ENCODE data around the gene GRIK2. TPM values are rescaled to one million over a fixed set of nuclear protein-coding genes. Genes with fewer than 3 reads are reported as not detected.

Gene GRIK2
- total and polyA plus RNA-seq, 7 donors = 0.03 to 2.9 (median 0.53) TPM; not detected in 1

DNA sequence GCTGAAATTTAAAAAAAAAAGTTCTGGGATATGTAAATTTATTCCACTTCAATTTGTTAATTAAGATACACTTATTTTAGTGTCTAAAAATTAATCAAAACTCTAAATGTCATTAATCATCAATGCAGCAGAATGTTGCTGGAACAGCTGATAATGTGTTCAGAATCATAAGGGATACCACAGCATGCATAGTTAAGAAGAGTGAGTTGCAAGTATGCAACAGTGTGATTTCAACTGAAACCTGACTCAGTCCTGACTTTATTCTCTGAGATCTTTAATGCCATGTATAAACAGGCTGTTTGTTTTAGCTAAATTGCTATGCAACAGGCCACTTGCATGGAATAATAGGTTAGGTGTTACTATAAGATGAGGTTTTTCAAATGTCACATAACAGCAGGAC, 1.4 kb downstream of the GRIK2 start:
- no peak for ATAC-seq
- Histone ChIP-seq H3K4me3 (no peak overlapping the region), H3K27me3 (ENCODE audit: insufficient read depth in 3 of 3, low read length in 2 of 3) (peaks cover 6 to 66% (median 27%) of the 10 kb centered on the region in 3 donors), H3K9me3 (no peaks in the 10 kb centered on the region), H3K4me1 (no peaks in the 10 kb centered on the region), H3K36me3 (ENCODE audit: insufficient read depth in 1 of 2, low read depth in 1 of 2) (no peaks in the 10 kb centered on the region), H3K27ac (no peak overlapping the region)
- intact Hi-C loops (cut with DNase I) = no loop called here
- DNase-seq = no peak
- TF ChIP-seq, protein P1, sequence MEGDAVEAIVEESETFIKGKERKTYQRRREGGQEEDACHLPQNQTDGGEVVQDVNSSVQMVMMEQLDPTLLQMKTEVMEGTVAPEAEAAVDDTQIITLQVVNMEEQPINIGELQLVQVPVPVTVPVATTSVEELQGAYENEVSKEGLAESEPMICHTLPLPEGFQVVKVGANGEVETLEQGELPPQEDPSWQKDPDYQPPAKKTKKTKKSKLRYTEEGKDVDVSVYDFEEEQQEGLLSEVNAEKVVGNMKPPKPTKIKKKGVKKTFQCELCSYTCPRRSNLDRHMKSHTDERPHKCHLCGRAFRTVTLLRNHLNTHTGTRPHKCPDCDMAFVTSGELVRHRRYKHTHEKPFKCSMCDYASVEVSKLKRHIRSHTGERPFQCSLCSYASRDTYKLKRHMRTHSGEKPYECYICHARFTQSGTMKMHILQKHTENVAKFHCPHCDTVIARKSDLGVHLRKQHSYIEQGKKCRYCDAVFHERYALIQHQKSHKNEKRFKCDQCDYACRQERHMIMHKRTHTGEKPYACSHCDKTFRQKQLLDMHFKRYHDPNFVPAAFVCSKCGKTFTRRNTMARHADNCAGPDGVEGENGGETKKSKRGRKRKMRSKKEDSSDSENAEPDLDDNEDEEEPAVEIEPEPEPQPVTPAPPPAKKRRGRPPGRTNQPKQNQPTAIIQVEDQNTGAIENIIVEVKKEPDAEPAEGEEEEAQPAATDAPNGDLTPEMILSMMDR (IDR thresholded peaks at IDR 0.05) = no peak

DNA sequence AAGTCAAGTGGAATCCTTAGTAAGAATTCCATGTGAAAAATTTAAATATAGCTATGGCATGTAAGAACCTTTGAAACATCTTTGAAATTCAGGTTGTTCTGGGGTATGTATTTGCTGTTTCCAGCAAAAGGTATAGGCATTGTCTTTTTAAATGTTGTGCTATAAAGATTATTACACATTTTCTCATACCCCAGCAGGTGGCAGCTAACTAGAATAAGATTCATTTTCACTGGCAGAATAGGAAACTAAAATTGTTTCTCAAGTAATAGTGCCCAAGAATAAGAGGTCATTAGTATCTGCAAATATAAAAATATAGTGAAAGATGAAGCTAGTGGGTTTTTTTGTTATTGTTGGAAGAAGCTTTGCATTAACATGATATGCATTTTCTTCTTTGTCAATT, 1.8 kb downstream of the GRIK2 start:
- ATAC-seq (no peak), DNase-seq (no peak)
- intact Hi-C loops (cut with DNase I) = no loop called here
- Histone ChIP-seq H3K36me3 (ENCODE audit: insufficient read depth in 1 of 2, low read depth in 1 of 2) (no peaks in the 10 kb centered on the region), H3K27ac (no peak overlapping the region), H3K9me3 (no peaks in the 10 kb centered on the region), H3K4me1 (no peaks in the 10 kb centered on the region), H3K4me3 (no peak overlapping the region), H3K27me3 (ENCODE audit: insufficient read depth in 3 of 3, low read length in 2 of 3) (peaks cover 6 to 70% (median 27%) of the 10 kb centered on the region in 3 donors)
- TF ChIP-seq, protein P1 (IDR thresholded peaks at IDR 0.05) = no peak

DNA sequence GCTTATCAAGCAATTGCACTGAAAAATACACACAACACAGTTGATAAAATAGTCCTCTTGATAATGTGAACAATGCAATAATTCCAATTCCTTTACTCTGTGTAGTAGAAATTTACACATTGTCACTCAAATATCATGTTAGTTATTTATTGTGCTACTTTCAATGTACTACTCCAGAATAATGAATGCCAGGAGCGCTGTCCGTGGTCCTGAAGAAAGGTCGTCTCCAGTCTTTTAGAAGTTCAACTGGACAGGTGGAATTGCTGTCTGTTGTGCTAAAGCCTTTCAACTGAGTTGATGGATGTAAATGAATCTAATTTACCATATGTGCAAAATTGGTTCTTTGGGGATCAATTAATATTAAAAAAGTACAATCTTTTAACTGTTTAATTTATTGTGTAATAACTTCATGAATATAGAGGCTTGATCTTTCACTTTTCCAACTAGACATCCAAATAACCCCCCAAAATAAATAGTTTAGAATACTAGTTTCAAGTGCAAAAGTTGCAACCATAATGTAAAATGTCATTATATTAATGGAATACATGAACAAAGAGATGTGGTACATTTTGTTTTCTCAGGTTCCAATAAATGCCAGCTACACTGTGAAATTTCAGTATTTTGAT, 3.2 kb downstream of the GRIK2 start:
- no peak overlapping the region for H3K27ac ChIP-seq
- peaks cover 6 to 79% (median 26%) of the 10 kb centered on the region in 3 donors for H3K27me3 ChIP-seq (ENCODE audit: insufficient read depth in 3 of 3, low read length in 2 of 3)
- H3K4me3 ChIP-seq = no peak overlapping the region
- no peaks in the 10 kb centered on the region for H3K9me3 ChIP-seq
- WGBS, 3 donors = 1 to 2% (median 1%) methylated on average over 3 of the region's 3 CpGs
- H3K36me3 ChIP-seq (ENCODE audit: insufficient read depth in 1 of 2, low read depth in 1 of 2) = no peaks in the 10 kb centered on the region
- TF ChIP-seq, protein P1 (IDR thresholded peaks at IDR 0.05) = no peak
- no peaks in the 10 kb centered on the region for H3K4me1 ChIP-seq
- intact Hi-C loops (cut with DNase I) = no loop called here
- DNase-seq (peak in 1 of 2 donors; percentile 46), ATAC-seq (no peak)

DNA sequence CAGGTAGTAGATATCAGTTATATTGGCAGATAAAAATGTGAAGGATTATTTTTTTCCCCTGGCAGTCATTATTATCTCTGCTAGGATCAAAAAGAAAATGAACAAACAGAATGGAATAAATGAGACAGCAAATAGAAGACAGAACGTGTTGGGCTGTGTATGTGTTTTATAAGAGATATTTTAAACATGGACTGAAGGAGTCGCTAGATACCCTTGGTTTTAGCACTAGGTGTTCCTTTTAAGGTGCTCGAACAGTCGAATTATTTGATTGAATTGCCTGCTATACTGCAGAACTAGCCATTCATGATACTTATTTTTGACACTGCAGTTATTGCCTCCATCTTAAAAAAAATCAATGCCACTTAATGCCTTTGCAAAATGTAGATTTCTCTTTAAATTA, 3.7 kb downstream of the GRIK2 start:
- H3K36me3 ChIP-seq (ENCODE audit: insufficient read depth in 1 of 2, low read depth in 1 of 2) = no peaks in the 10 kb centered on the region
- H3K4me1 ChIP-seq = no peaks in the 10 kb centered on the region
- DNase-seq (no peak), ATAC-seq (no peak)
- no peaks in the 10 kb centered on the region for H3K9me3 ChIP-seq
- H3K4me3 ChIP-seq = no peak overlapping the region
- WGBS, 3 donors = 5 to 8% (median 6%) methylated on average over 4 of the region's 4 CpGs
- no peak overlapping the region for H3K27ac ChIP-seq
- TF ChIP-seq, protein P1 (IDR thresholded peaks at IDR 0.05) = no peak
- H3K27me3 ChIP-seq (ENCODE audit: insufficient read depth in 3 of 3, low read length in 2 of 3) = peaks cover 6 to 79% (median 25%) of the 10 kb centered on the region in 3 donors
- intact Hi-C loops (cut with DNase I) = no loop called here

All from psoas muscle (tissue), 8 donors.